ENCODE data around the gene CD80. TPM values are rescaled to one million over a fixed set of nuclear protein-coding genes. Genes with fewer than 3 reads are reported as not detected.

The CD80 gene
- total and polyA plus RNA-seq, 2 of the 8 experiments (the other 6 are each of a cell fraction or from before 2014, with no cell fraction given), result 0.11 TPM; not detected in 1

GRCh38 chr3:119490153-119490552 lies 69.3 kb downstream of the CD80 start:
- no peak overlapping the region for H2BK15ac ChIP-seq (ENCODE audit: low read length)
- no peak overlapping the region for H4K5ac ChIP-seq (ENCODE audit: insufficient read length, low read depth, low read length)
- H3K23ac ChIP-seq (ENCODE audit: insufficient read length), result no peak overlapping the region
- no peaks in the 10 kb centered on the region for H3K4me1 ChIP-seq (replicated peaks in 1 of 4; ENCODE audit: control insufficient read depth in 3 of 4, insufficient read depth in 4 of 4, low read length in 3 of 4)
- no peak overlapping the region for H2AK5ac ChIP-seq (ENCODE audit: low read depth, low read length)
- ChIA-PET POLR2A (ENCODE audit: partially characterized antibody) (interaction anchor here (3.7 kb wide), 1 partner anchor 9 kb away, joined by 18 read pairs; the partner anchor contains the start of gene TIMMDC1), CTCF (ENCODE audit: partially characterized antibody) (interaction anchor here (1.2 to 2.5 kb wide), 7 partner anchors 8 to 200 kb away, joined by 3 to 6 read pairs (median 4); partner anchors contain the start of genes COX17, POGLUT1 and TIMMDC1)
- TF ChIP-seq MAFK (IDR thresholded peaks at IDR 0.05; ENCODE audit: low read depth, low read length) (no peak), RBBP5 (IDR thresholded peaks at IDR 0.05; ENCODE audit: borderline replicate concordance, low read depth, low read length) (no peak)
- 79% methylated on average over 2 of the region's 2 CpGs; no CpG with 5 or more reads in 1 of the 2 experiments for WGBS, 2 experiments (ENCODE audit: extremely low coverage in 1 of 2, insufficient coverage in 1 of 2, insufficient read length in 1 of 2, insufficient replicate concordance in 2 of 2, low coverage in 1 of 2, low lambda C conversion rate in 2 of 2, missing lambda C conversion rate in 1 of 2)
- H3K36me3 ChIP-seq (ENCODE audit: control insufficient read depth in 2 of 4, insufficient read depth in 4 of 4, low read length in 3 of 4), result peaks cover 0 to 30% (median 17%) of the 10 kb centered on the region in 4 experiments; a peak in 7 of 8 replicates
- DNase-seq (ENCODE audit: low read depth in 1 of 2, low spot score in 2 of 2), result no peak
- FAIRE-seq, result no peak
- H4K8ac ChIP-seq (ENCODE audit: extremely low read depth, insufficient read depth, low read length), result no peak overlapping the region
- no peak overlapping the region for H2BK120ac ChIP-seq (replicated peaks; ENCODE audit: low read depth, low read length)
- no peak overlapping the region for H3K4ac ChIP-seq (replicated peaks; ENCODE audit: insufficient read length, low read depth, low read length)
- no peaks in the 10 kb centered on the region for H3K79me1 ChIP-seq (ENCODE audit: low read depth, low read length)
- no peak overlapping the region for H2BK5ac ChIP-seq (ENCODE audit: low read depth, low read length)
- H3K4me3 ChIP-seq (ENCODE audit: extremely low read depth in 1 of 4, insufficient read depth in 2 of 4, low read depth in 3 of 4, low read length in 4 of 4), result no peak overlapping the region
- peaks cover 0 to 1% (median 0%) of the 10 kb centered on the region in 4 experiments; a peak in 1 of 7 replicates for H3K27me3 ChIP-seq (replicated peaks in 1 of 4; ENCODE audit: control insufficient read depth in 3 of 4, extremely low read depth in 1 of 4, insufficient read depth in 3 of 4, low read length in 3 of 4)
- H3K79me2 ChIP-seq (ENCODE audit: control insufficient read depth in 1 of 2, insufficient read depth in 2 of 2, low read length in 2 of 2), result no peaks in the 10 kb centered on the region
- no peak overlapping the region for H2BK12ac ChIP-seq (ENCODE audit: low read depth, low read length)
- no peak overlapping the region for H3K18ac ChIP-seq (ENCODE audit: extremely low read depth, low read length)
- H3K56ac ChIP-seq (replicated peaks; ENCODE audit: insufficient read length, low read depth, low read length), result no peak overlapping the region
- no peak overlapping the region for H3K4me2 ChIP-seq (ENCODE audit: insufficient read depth in 1 of 2, low read depth in 2 of 2, low read length in 2 of 2)
- no peak overlapping the region for H4K91ac ChIP-seq (replicated peaks; ENCODE audit: insufficient read length, low read length)
- H2BK20ac ChIP-seq (ENCODE audit: low read length), result no peak overlapping the region
- no peak overlapping the region for H3K14ac ChIP-seq (ENCODE audit: insufficient read length)
- no peak overlapping the region for H2AFZ ChIP-seq (ENCODE audit: low read length)
- H3K9ac ChIP-seq (replicated peaks in 1 of 4; ENCODE audit: extremely low read depth in 1 of 4, low read depth in 3 of 4, low read length in 3 of 4), result no peak overlapping the region
- H4K20me1 ChIP-seq (replicated peaks in 1 of 2; ENCODE audit: control insufficient read depth in 1 of 2, insufficient read depth in 2 of 2, low read length in 2 of 2), result no peaks in the 10 kb centered on the region
- H3K23me2 ChIP-seq (ENCODE audit: low read depth, low read length), result no peaks in the 10 kb centered on the region
- no peaks in the 10 kb centered on the region for H3K9me3 ChIP-seq (ENCODE audit: insufficient read depth in 2 of 2, low read depth in 1 of 2, low read length in 1 of 2)
- H3K27ac ChIP-seq (ENCODE audit: low read depth, low read length), result no peak overlapping the region
